GM12878 (cell line): Measurements from ENCODE around the gene NCMAP. TPM values are rescaled to one million over a fixed set of nuclear protein-coding genes. Genes with fewer than 3 reads are reported as not detected.

ENCODE experiments used
- ATAC-seq: fragments of 200-7000 bp; cut with Tn5 transposase; 3 replicates; pipeline ENCODE4 v1.9.1; 2020; ENCODE audit warnings: mild to moderate bottlenecking, moderate library complexity
- BruUV-seq: library from RNA; stranded (reverse); fragments of 400-500 nt; replicated peaks from 2 replicates; lab custom pipeline; 2021; lab: Mats Ljungman, UMichigan
- CTCF ChIA-PET: fragments of 300-600 bp; sonication (Branson Sonifier 250); formaldehyde crosslinking; extraction: SDS; loops from one replicate; lab custom pipeline; 2021; ENCODE audit warnings: inconsistent platforms; lab: Yijun Ruan, JAX
- POLR2A ChIA-PET: fragments of 350-600 bp; formaldehyde crosslinking; extraction: SDS; loops from one replicate; lab custom pipeline; 2021; ENCODE audit warnings: inconsistent platforms; lab: Charles Lee
- RAD21 ChIA-PET: fragments of 300-600 bp; sonication (Branson Sonifier 250); formaldehyde crosslinking; loops from one replicate; lab custom pipeline; 2023; ENCODE audit warnings: antibody characterized with exemption; ENCODE audit not compliant: unreplicated experiment; lab: Charles Lee
- SMC1A ChIA-PET: fragments of 300-600 bp; sonication (Branson Sonifier 250); formaldehyde crosslinking; loops from one replicate; lab custom pipeline; 2023; ENCODE audit not compliant: unreplicated experiment, uncharacterized antibody; lab: Charles Lee
- DNase-seq: peaks from one replicate; pipeline ENCODE4 v3.0.0-alpha.2; 2011; ENCODE audit warnings: low read depth, low spot score
- FAIRE-seq: peaks from 3 replicates; lab custom pipeline; 2011; peaks lifted over from hg19 to GRCh38; lab: Jason Lieb, UNC
- H2AFZ ChIP-seq: 2 replicates; pipeline ENCODE4 v1.6.0; 2011; ENCODE audit warnings: low read depth, low read length, control low read depth; ENCODE audit not compliant: control insufficient read depth
- H3K27ac ChIP-seq: 2 replicates; pipeline ENCODE4 v1.5.1; 2011; ENCODE audit warnings: control low read depth; ENCODE audit not compliant: control insufficient read depth, insufficient read depth
- H3K27me3 ChIP-seq, 2 experiments: replicated peaks in 1 of 2; 2 replicates each; pipeline versions ENCODE4 v1.6.0 to v1.6.1; 2011; ENCODE audit warnings: low read length in 1 of 2; ENCODE audit not compliant: control insufficient read depth in 2 of 2, insufficient read depth in 2 of 2
- H3K36me3 ChIP-seq, 2 experiments: 2 replicates each; pipeline ENCODE4 v1.5.1; 2011; ENCODE audit warnings: low read length in 1 of 2; ENCODE audit not compliant: control insufficient read depth in 2 of 2, insufficient read depth in 2 of 2
- H3K4me1 ChIP-seq: 2 replicates; pipeline ENCODE4 v1.6.1; 2011; ENCODE audit warnings: mild to moderate bottlenecking, low read length, moderate library complexity, mixed read lengths; ENCODE audit not compliant: control insufficient read depth, insufficient read depth
- H3K4me2 ChIP-seq: 2 replicates; pipeline ENCODE4 v1.6.0; 2011; ENCODE audit warnings: control low read depth; ENCODE audit not compliant: control insufficient read depth, insufficient read depth
- H3K4me3 ChIP-seq: fragments of 200-600 bp; sonication (generic); 2 replicates; pipeline ENCODE4 v1.5.1; 2016
- H3K79me2 ChIP-seq: 2 replicates; pipeline ENCODE4 v1.6.0; 2011; ENCODE audit warnings: low read length; ENCODE audit not compliant: control insufficient read depth, insufficient read depth
- H3K9ac ChIP-seq: 2 replicates; pipeline ENCODE4 v1.8.0; 2011; ENCODE audit warnings: low read length, control low read depth, mixed read lengths; ENCODE audit not compliant: control insufficient read depth, insufficient read depth
- H3K9me3 ChIP-seq: replicated peaks from 3 replicates; pipeline ENCODE4 v1.5.1; 2011; ENCODE audit warnings: mild to moderate bottlenecking, low read length; ENCODE audit not compliant: control insufficient read depth, insufficient read depth
- H4K20me1 ChIP-seq: 2 replicates; pipeline ENCODE4 v1.6.0; 2011; ENCODE audit not compliant: control insufficient read depth, insufficient read depth
- BHLHE40 ChIP-seq, 2 experiments: fragments of 450-650 bp in 1 of 2; IDR thresholded peaks; 2 replicates each; pipeline ENCODE4 v1.6.1; 2011 to 2017; ENCODE audit warnings: low read depth in 2 of 2, borderline replicate concordance in 1 of 2, improper control_type of control experiment in 1 of 2, low read length in 1 of 2, mild to moderate bottlenecking in 1 of 2
- IRF5 ChIP-seq: fragments of 450-650 bp; IDR thresholded peaks from 2 replicates; pipeline ENCODE4 v1.6.1; 2017; ENCODE audit warnings: borderline replicate concordance
- NFXL1 ChIP-seq: fragments of 450-650 bp; IDR thresholded peaks from 2 replicates; pipeline ENCODE4 v1.6.1; 2017; ENCODE audit warnings: antibody characterized with exemption, mild to moderate bottlenecking, borderline replicate concordance
- SPI1 ChIP-seq: IDR thresholded peaks from 2 replicates; pipeline ENCODE4 v1.6.1; 2011; ENCODE audit warnings: low read depth, mild to moderate bottlenecking, low read length, moderate library complexity, borderline replicate concordance; ENCODE audit not compliant: insufficient read depth
- WGBS: methylation state at CpG from one replicate; pipeline ENCODE4 v1.1.6; 2016; ENCODE audit warnings: low lambda C conversion rate; ENCODE audit not compliant: insufficient replicate concordance, insufficient coverage; ENCODE audit errors: missing lambda C conversion rate; 5-methylcytosine and 5-hydroxymethylcytosine counted together
- in situ Hi-C: fragments of 300-500 bp; cut with MboI; formaldehyde crosslinking; loops from 9 replicates; pipeline ENCODE4 v1.14.3; 2018; ENCODE audit warnings: mixed read lengths
- intact Hi-C: fragments of 100-400 bp; cut with micrococcal nuclease; formaldehyde crosslinking; loops from one replicate; pipeline ENCODE4 v1.14.2; 2022; ENCODE audit not compliant: unreplicated experiment
- polyA plus RNA-seq, 11 experiments: library from polyadenylated mRNA; depleted of rRNA in 4 of 11; unstranded in 6 of 11; stranded (reverse) in 5 of 11; fragments of >200 nt; fragmentation: Nextera tagmentation in 4 of 11; fragmentation: Illumina TruSeq in 1 of 11; extraction: Ambion mirVana in 4 of 11; extraction: Trizol in 1 of 11; gene quantifications; 1 replicate in 1 of 11; 2 replicates in 10 of 11; pipeline versions ENCODE4 v1.2.1 to v1.2.3, GENCODE V29; 2011 to 2016; ENCODE audit warnings: inconsistent platforms in 2 of 11, missing spikeins in 2 of 11, low read depth in 1 of 11
- total RNA-seq, 4 experiments: library from RNA; depleted of rRNA in 3 of 4; stranded (reverse); fragments of >200 nt in 3 of 4; fragmentation: Illumina TruSeq in 1 of 4; extraction: Trizol in 1 of 4; gene quantifications; 2 replicates each; pipeline versions ENCODE4 v1.2.1 to v1.2.3, GENCODE V29; 2013 to 2021

NCMAP gene
- total and polyA plus RNA-seq, 10 of the 15 experiments (the other 5 are each of a cell fraction or from before 2014, with no cell fraction given) = not detected

GRCh38 chr1:24572301-24572700 lies 16.4 kb downstream of the NCMAP start:
- in situ Hi-C loops (no loop called here), intact Hi-C loops (no loop called here)
- Histone ChIP-seq H4K20me1 (no peaks in the 10 kb centered on the region), H3K36me3 (no peaks in the 10 kb centered on the region), H3K79me2 (no peaks in the 10 kb centered on the region), H3K4me1 (peaks cover 4% of the 10 kb centered on the region; the same call in 1 of the 2 replicates), H3K27ac (no peak overlapping the region), H3K4me2 (peak overlapping the region; percentile 38; the same call in 1 of the 2 replicates), H3K9ac (no peak overlapping the region), H3K27me3 (peaks cover 0 to 2% of the 10 kb centered on the region in 2 experiments; a peak in 1 of 4 replicates), H3K4me3 (no peak overlapping the region), H2AFZ (no peak overlapping the region), H3K9me3 (no peaks in the 10 kb centered on the region; the same call in 2 of the 3 replicates)
- ATAC-seq (peak; percentile 66), FAIRE-seq (no peak), DNase-seq (no peak)
- POLR2A ChIA-PET = no interaction called here
- WGBS = 23% methylated on average over 9 of the region's 9 CpGs
- RAD21 ChIA-PET = no interaction called here
- TF ChIP-seq BHLHE40 (IDR thresholded peaks at IDR 0.05; ENCODE audit: borderline replicate concordance in 1 of 2, low read depth in 2 of 2, low read length in 1 of 2) (0 out of 4 replicates have a peak, but pooled peaks of 1 of the 2 experiments have one; percentile 23), IRF5 (no peak), SPI1 (peak; percentile 59; the same call in 1 of the 2 replicates), NFXL1 (no peak)
- BruUV-seq = no TSS peak
- SMC1A ChIA-PET = no interaction called here
- CTCF ChIA-PET = interaction anchor here (1.4 kb wide), 1 partner anchor 14 kb away, joined by 5 read pairs; no protein-coding TSS in a partner anchor
